ENCODE results near the gene SUSD1.

GRCh38 chr9:112025850-112026249 lies 149.2 kb downstream of the SUSD1 start:
- TF ChIP-seq CTCF (IDR thresholded peaks at IDR 0.05; ENCODE audit: insufficient read depth, low read length, poor library complexity, severe bottlenecking) (no peak), EZH2phosphoT487 (conservative IDR thresholded peaks at IDR 0.05; ENCODE audit: low read length) (no peak)

Measured in SU-DHL-6 (cell line).